Suprapubic skin (tissue), 3 donors: ENCODE results near the gene TBX3.

Experiments used
- CTCF ChIP-seq, 2 donors: fragments of 200-600 bp in 1 of 2; fragments of 450-650 bp in 1 of 2; sonication (generic) in 1 of 2; IDR thresholded peaks; one replicate each; pipeline ENCODE4 v1.5.1; 2016 to 2019; ENCODE audit warnings: antibody characterized with exemption in 2 of 2, mild to moderate bottlenecking in 1 of 2, moderate library complexity in 1 of 2
- POLR2A ChIP-seq, 2 donors: fragments of 450-650 bp; IDR thresholded peaks; one replicate each; pipeline ENCODE4 v1.6.1; 2017; ENCODE audit warnings: antibody characterized with exemption in 2 of 2, mild to moderate bottlenecking in 2 of 2, moderate library complexity in 2 of 2

- TF ChIP-seq CTCF (IDR thresholded peaks at IDR 0.05) (no peak), POLR2A (IDR thresholded peaks at IDR 0.05) (no peak)
These were observed 7.7 kb downstream of the TBX3 start for GRCh38 chr12:114676142-114676741.
